ENCODE results near the gene CRACDL. TPM values are rescaled to one million over a fixed set of nuclear protein-coding genes. Genes with fewer than 3 reads are reported as not detected.

The CRACDL gene
- total and polyA plus RNA-seq, 3 experiments from 2014 or later: 0.22 to 1.2 (median 0.27) TPM

GRCh38 chr2:98801286-98801685 lies 134.7 kb downstream of the CRACDL start:
- ChIA-PET CTCF (no interaction called here), POLR2A (no interaction called here)
- Histone ChIP-seq H3K4me3 (ENCODE audit: low read length) (no peak overlapping the region), H3K27me3 (ENCODE audit: insufficient read depth, low read length, poor library complexity, severe bottlenecking) (no peaks in the 10 kb centered on the region), H3K4me1 (ENCODE audit: insufficient read depth, low read length) (no peaks in the 10 kb centered on the region), H3K27ac (ENCODE audit: low read depth, low read length) (no peak overlapping the region), H3K36me3 (ENCODE audit: insufficient read depth, low read length) (no peaks in the 10 kb centered on the region), H3K9me3 (ENCODE audit: low read length) (no peaks in the 10 kb centered on the region)
- Mint-ChIP-seq H3K36me3 (no peaks in the 10 kb centered on the region), H3K9me3 (no peaks in the 10 kb centered on the region), H3K4me3 (no peak overlapping the region), H3K4me1 (peaks cover 0 to 4% (median 0%) of the 10 kb centered on the region in 3 donors), H3K27me3 (no peaks in the 10 kb centered on the region), H3K27ac (no peak overlapping the region)
- DNase-seq: no peak

- Mint-ChIP-seq H3K27ac (peak overlapping the region in 2 of 8 donors; percentile 80 to 88), H3K4me3 (no peak overlapping the region), H3K27me3 (no peaks in the 10 kb centered on the region), H3K4me1 (peaks cover 0 to 3% (median 0%) of the 10 kb centered on the region in 3 donors), H3K9me3 (no peaks in the 10 kb centered on the region), H3K36me3 (no peaks in the 10 kb centered on the region)
- no peak for DNase-seq
- no peaks in the 10 kb centered on the region for H3K27me3 ChIP-seq (ENCODE audit: insufficient read depth, low read length, poor library complexity, severe bottlenecking)
- POLR2A ChIA-PET: no interaction called here
- no peaks in the 10 kb centered on the region for H3K36me3 ChIP-seq (ENCODE audit: insufficient read depth, low read length)
- H3K4me3 ChIP-seq (ENCODE audit: low read length): no peak overlapping the region
- CTCF ChIA-PET: no interaction called here
- H3K27ac ChIP-seq (ENCODE audit: low read depth, low read length): no peak overlapping the region
- H3K4me1 ChIP-seq (ENCODE audit: insufficient read depth, low read length): no peaks in the 10 kb centered on the region
- H3K9me3 ChIP-seq (ENCODE audit: low read length): no peaks in the 10 kb centered on the region
These were observed 135.5 kb downstream of the CRACDL start for GRCh38 chr2:98800330-98801064.

- Mint-ChIP-seq H3K4me1 (no peaks in the 10 kb centered on the region), H3K27ac (peak overlapping the region in 6 of 8 donors; percentile 27 to 88 (median 54)), H3K4me3 (no peak overlapping the region), H3K27me3 (no peaks in the 10 kb centered on the region), H3K9me3 (no peaks in the 10 kb centered on the region), H3K36me3 (no peaks in the 10 kb centered on the region)
- POLR2A ChIA-PET: no interaction called here
- no peak for DNase-seq
- no peak overlapping the region for H3K4me3 ChIP-seq (ENCODE audit: low read length)
- CTCF ChIA-PET: no interaction called here
- no peaks in the 10 kb centered on the region for H3K27me3 ChIP-seq (ENCODE audit: insufficient read depth, low read length, poor library complexity, severe bottlenecking)
- no peaks in the 10 kb centered on the region for H3K9me3 ChIP-seq (ENCODE audit: low read length)
- H3K4me1 ChIP-seq (ENCODE audit: insufficient read depth, low read length): no peaks in the 10 kb centered on the region
- H3K27ac ChIP-seq (ENCODE audit: low read depth, low read length): no peak overlapping the region
- no peaks in the 10 kb centered on the region for H3K36me3 ChIP-seq (ENCODE audit: insufficient read depth, low read length)
These were observed 136.4 kb downstream of the CRACDL start for GRCh38 chr2:98799375-98800329.

GRCh38 chr2:98796775-98797544 lies 139.1 kb downstream of the CRACDL start:
- H3K4me1 ChIP-seq (ENCODE audit: insufficient read depth, low read length): no peaks in the 10 kb centered on the region
- H3K27me3 ChIP-seq (ENCODE audit: insufficient read depth, low read length, poor library complexity, severe bottlenecking): no peaks in the 10 kb centered on the region
- H3K4me1 Mint-ChIP-seq: no peaks in the 10 kb centered on the region
- no peaks in the 10 kb centered on the region for H3K27me3 Mint-ChIP-seq
- H3K9me3 ChIP-seq (ENCODE audit: low read length): no peaks in the 10 kb centered on the region
- H3K9me3 Mint-ChIP-seq: no peaks in the 10 kb centered on the region
- H3K4me3 Mint-ChIP-seq: no peak overlapping the region
- H3K27ac Mint-ChIP-seq: no peak overlapping the region
- H3K27ac ChIP-seq (ENCODE audit: low read depth, low read length): no peak overlapping the region
- ChIA-PET POLR2A (no interaction called here), CTCF (no interaction called here)
- no peak overlapping the region for H3K4me3 ChIP-seq (ENCODE audit: low read length)
- no peaks in the 10 kb centered on the region for H3K36me3 ChIP-seq (ENCODE audit: insufficient read depth, low read length)
- no peaks in the 10 kb centered on the region for H3K36me3 Mint-ChIP-seq
- DNase-seq: no peak

- Mint-ChIP-seq H3K4me3 (no peak overlapping the region), H3K4me1 (no peaks in the 10 kb centered on the region), H3K27me3 (no peaks in the 10 kb centered on the region), H3K27ac (peak overlapping the region in 1 of 8 donors; percentile 32), H3K36me3 (no peaks in the 10 kb centered on the region), H3K9me3 (no peaks in the 10 kb centered on the region)
- no peak overlapping the region for H3K4me3 ChIP-seq (ENCODE audit: low read length)
- H3K4me1 ChIP-seq (ENCODE audit: insufficient read depth, low read length): no peaks in the 10 kb centered on the region
- ChIA-PET CTCF (interaction anchor here (0.8 kb wide), 1 partner anchor 147 kb away, joined by 3 read pairs; no protein-coding TSS in a partner anchor), POLR2A (no interaction called here)
- no peaks in the 10 kb centered on the region for H3K9me3 ChIP-seq (ENCODE audit: low read length)
- H3K27me3 ChIP-seq (ENCODE audit: insufficient read depth, low read length, poor library complexity, severe bottlenecking): no peaks in the 10 kb centered on the region
- no peaks in the 10 kb centered on the region for H3K36me3 ChIP-seq (ENCODE audit: insufficient read depth, low read length)
- H3K27ac ChIP-seq (ENCODE audit: low read depth, low read length): no peak overlapping the region
- DNase-seq: no peak
These were observed 139.9 kb downstream of the CRACDL start for GRCh38 chr2:98795891-98796676.

GRCh38 chr2:98793897-98794830 lies 141.9 kb downstream of the CRACDL start:
- H3K36me3 ChIP-seq (ENCODE audit: insufficient read depth, low read length): no peaks in the 10 kb centered on the region
- H3K9me3 ChIP-seq (ENCODE audit: low read length): no peaks in the 10 kb centered on the region
- Mint-ChIP-seq H3K27ac (peak overlapping the region in 1 of 8 donors; percentile 42), H3K27me3 (peaks cover 0 to 3% of the 10 kb centered on the region in 2 donors), H3K4me3 (no peak overlapping the region), H3K9me3 (no peaks in the 10 kb centered on the region), H3K36me3 (no peaks in the 10 kb centered on the region), H3K4me1 (no peaks in the 10 kb centered on the region)
- H3K27ac ChIP-seq (ENCODE audit: low read depth, low read length): no peak overlapping the region
- H3K27me3 ChIP-seq (ENCODE audit: insufficient read depth, low read length, poor library complexity, severe bottlenecking): no peaks in the 10 kb centered on the region
- CTCF ChIA-PET: no interaction called here
- no peak for DNase-seq
- POLR2A ChIA-PET: no interaction called here
- H3K4me1 ChIP-seq (ENCODE audit: insufficient read depth, low read length): no peaks in the 10 kb centered on the region
- no peak overlapping the region for H3K4me3 ChIP-seq (ENCODE audit: low read length)

GRCh38 chr2:98793275-98793674 lies 142.8 kb downstream of the CRACDL start:
- Histone ChIP-seq H3K36me3 (ENCODE audit: insufficient read depth, low read length) (no peaks in the 10 kb centered on the region), H3K9me3 (ENCODE audit: low read length) (no peaks in the 10 kb centered on the region), H3K27me3 (ENCODE audit: insufficient read depth, low read length, poor library complexity, severe bottlenecking) (no peaks in the 10 kb centered on the region), H3K4me3 (ENCODE audit: low read length) (no peak overlapping the region), H3K4me1 (ENCODE audit: insufficient read depth, low read length) (no peaks in the 10 kb centered on the region), H3K27ac (ENCODE audit: low read depth, low read length) (no peak overlapping the region)
- ChIA-PET CTCF (no interaction called here), POLR2A (no interaction called here)
- Mint-ChIP-seq H3K4me1 (no peaks in the 10 kb centered on the region), H3K36me3 (no peaks in the 10 kb centered on the region), H3K27me3 (peaks cover 0 to 3% of the 10 kb centered on the region in 2 donors), H3K4me3 (no peak overlapping the region), H3K9me3 (no peaks in the 10 kb centered on the region), H3K27ac (no peak overlapping the region)
- DNase-seq: no peak
